GM21447 (cell line): Measurements from ENCODE around the gene SNPH.
"Not testable (repeated sequence)": the region's sequence is repeated elsewhere in the genome, so short reads cannot be mapped to it uniquely, and the experiment has no call there.

ENCODE experiments used
- ATAC-seq: cut with Tn5 transposase; IDR thresholded peaks from one replicate; pipeline ENCODE4 v1.9.1; 2021; ENCODE audit not compliant: unreplicated experiment

The SNPH gene

DNA sequence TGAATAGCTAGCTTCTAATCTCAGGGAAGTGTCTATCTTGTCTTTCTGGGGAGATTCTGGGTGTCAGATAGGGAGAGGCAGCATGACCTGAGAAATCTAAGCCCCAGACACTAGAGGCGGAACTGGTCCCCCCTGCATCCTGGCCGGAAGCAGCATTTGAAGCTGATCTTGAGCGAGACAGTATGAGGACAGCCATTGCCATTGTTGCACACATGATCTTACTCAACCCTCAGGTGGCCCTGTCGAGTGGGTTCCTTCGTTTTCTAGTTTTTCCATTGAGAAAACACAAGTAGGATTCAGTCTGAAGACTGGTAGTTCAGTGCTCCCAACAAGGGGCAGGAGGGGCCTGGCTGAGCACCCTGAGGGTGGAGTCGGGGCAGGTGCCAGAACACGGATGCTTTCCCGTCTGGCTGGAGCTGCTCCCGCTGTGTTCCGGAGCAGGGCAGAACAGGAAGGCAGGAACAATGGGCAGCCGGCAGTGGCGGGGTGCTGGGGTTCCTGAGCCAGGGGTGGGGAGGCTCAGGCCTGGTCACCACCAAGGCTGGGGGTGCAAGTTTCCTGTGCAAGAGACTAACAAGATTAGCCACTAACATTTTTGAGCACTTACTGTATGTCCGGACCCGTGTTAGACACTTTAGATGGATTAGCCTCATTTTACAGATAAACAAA lies 70.7 kb downstream of the SNPH start:
- ATAC-seq: no peak

GRCh38 chr20:1337441-1337840 lies 71.3 kb downstream of the SNPH start:
- ATAC-seq: no peak

- no peak for ATAC-seq
These were observed 72.0 kb downstream of the SNPH start for GRCh38 chr20:1338096-1338495.

- no peak for ATAC-seq
These were observed 72.7 kb downstream of the SNPH start for GRCh38 chr20:1338801-1339200.

- no peak for ATAC-seq
These were observed 75.6 kb downstream of the SNPH start for GRCh38 chr20:1341561-1342265.

DNA sequence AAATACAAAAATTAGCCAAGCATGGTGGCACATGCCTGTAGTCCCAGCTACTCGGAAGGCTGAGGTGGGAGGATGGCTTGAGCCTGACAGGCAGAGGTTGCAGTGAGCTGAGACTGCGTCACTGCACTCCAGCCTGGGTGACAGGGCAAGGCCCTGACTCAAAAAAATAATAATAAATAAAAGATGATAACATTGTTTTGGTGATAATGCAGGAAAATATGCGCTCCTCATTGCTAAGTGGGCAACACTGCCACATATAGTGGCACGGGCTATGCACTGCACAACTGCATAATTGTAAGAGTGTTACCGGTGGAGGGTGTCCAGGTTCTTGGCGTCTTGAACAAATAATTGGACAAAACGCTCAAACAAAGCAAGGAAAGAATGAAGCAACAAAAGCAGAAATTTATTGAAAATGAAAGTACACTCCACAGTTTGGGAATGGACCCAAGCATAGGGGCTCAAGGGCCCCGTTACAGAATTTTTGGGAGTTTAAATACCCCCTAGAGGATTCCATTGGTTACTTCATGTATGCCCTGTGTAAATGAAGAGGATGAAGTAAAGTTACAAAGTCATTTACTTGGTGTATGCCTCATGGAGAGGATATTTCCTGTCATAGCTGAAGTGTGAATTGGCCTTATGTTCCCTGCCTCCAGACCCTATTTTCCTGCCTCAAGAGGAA lies 77.5 kb downstream of the SNPH start:
- ATAC-seq: not testable (repeated sequence)

- ATAC-seq: no peak
These were observed 79.1 kb downstream of the SNPH start for GRCh38 chr20:1345030-1345755.

DNA sequence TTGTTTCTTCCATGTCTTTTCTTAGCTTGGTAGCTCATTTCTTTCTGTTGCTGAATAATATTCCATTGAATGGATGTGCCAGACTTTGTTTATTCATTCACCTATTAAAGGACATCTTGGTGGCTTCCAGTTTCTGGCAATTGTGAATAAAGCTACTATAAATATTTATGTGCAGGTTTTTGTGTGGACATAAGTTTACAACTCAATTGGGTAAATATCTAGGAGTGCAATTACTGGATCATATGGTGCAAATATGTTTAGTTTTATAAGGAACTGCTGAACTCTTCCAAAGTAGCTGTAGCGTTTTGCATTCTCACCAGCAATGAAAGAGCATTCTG lies 79.6 kb downstream of the SNPH start:
- no peak for ATAC-seq

GRCh38 chr20:1346315-1346969 lies 80.3 kb downstream of the SNPH start:
- no peak for ATAC-seq

- no peak for ATAC-seq
These were observed 87.9 kb downstream of the SNPH start for GRCh38 chr20:1353956-1354355.

- ATAC-seq: no peak
These were observed 92.0 kb downstream of the SNPH start for GRCh38 chr20:1357921-1358671.
